ENCODE data around the gene TNIK. TPM values are rescaled to one million over a fixed set of nuclear protein-coding genes. Genes with fewer than 3 reads are reported as not detected.

Gene TNIK
- total RNA-seq, 2 experiments from 2014 or later: 27.0 to 28.8 TPM

GRCh38 chr3:171277456-171278298, 182.5 kb downstream of the TNIK start:
- H3K9me3 Mint-ChIP-seq: no peaks in the 10 kb centered on the region
- no peaks in the 10 kb centered on the region for H3K27me3 Mint-ChIP-seq (ENCODE audit: low read depth)
- H3K4me1 Mint-ChIP-seq (ENCODE audit: low read depth): peaks cover 66% of the 10 kb centered on the region
- intact Hi-C loops (cut with micrococcal nuclease): loop anchor here (1.0 kb wide), 1 partner anchor 10 kb away; no protein-coding TSS in a partner anchor
- no peak overlapping the region for H3K4me3 Mint-ChIP-seq
- H3K27ac Mint-ChIP-seq: peak overlapping the region; percentile 15
- H3K36me3 Mint-ChIP-seq (ENCODE audit: low read depth): peaks cover 7% of the 10 kb centered on the region
- no peak for DNase-seq
- CTCF ChIA-PET: no interaction called here

- intact Hi-C loops (cut with micrococcal nuclease): loop anchor here (1.0 kb wide), 1 partner anchor 10 kb away; no protein-coding TSS in a partner anchor
- Mint-ChIP-seq H3K27ac (no peak overlapping the region), H3K36me3 (ENCODE audit: low read depth) (peaks cover 7% of the 10 kb centered on the region), H3K27me3 (ENCODE audit: low read depth) (no peaks in the 10 kb centered on the region), H3K9me3 (no peaks in the 10 kb centered on the region), H3K4me1 (ENCODE audit: low read depth) (peaks cover 64% of the 10 kb centered on the region), H3K4me3 (no peak overlapping the region)
- CTCF ChIA-PET: interaction anchor here (0.8 to 1.2 kb wide), 2 partner anchors 58 to 290 kb away, joined by 4 read pairs; no protein-coding TSS in a partner anchor
- no peak for DNase-seq
Measured at GRCh38 chr3:171276923-171277322, 183.3 kb downstream of the TNIK start.

GRCh38 chr3:171274222-171274621, 186.0 kb downstream of the TNIK start:
- Mint-ChIP-seq H3K36me3 (ENCODE audit: low read depth) (peaks cover 6% of the 10 kb centered on the region), H3K9me3 (no peaks in the 10 kb centered on the region), H3K27ac (no peak overlapping the region), H3K4me3 (no peak overlapping the region), H3K4me1 (ENCODE audit: low read depth) (peaks cover 72% of the 10 kb centered on the region), H3K27me3 (ENCODE audit: low read depth) (no peaks in the 10 kb centered on the region)
- DNase-seq: no peak
- CTCF ChIA-PET: interaction anchor here (0.7 to 1.2 kb wide), 4 partner anchors 11 to 182 kb away, joined by 3 to 7 read pairs (median 3); no protein-coding TSS in a partner anchor
- intact Hi-C loops (cut with micrococcal nuclease): loop anchor here (1.0 kb wide), 1 partner anchor 10 kb away; no protein-coding TSS in a partner anchor

- no peak for DNase-seq
- Mint-ChIP-seq H3K9me3 (no peaks in the 10 kb centered on the region), H3K27me3 (ENCODE audit: low read depth) (no peaks in the 10 kb centered on the region), H3K4me1 (ENCODE audit: low read depth) (peaks cover 81% of the 10 kb centered on the region), H3K36me3 (ENCODE audit: low read depth) (peaks cover 4% of the 10 kb centered on the region), H3K27ac (no peak overlapping the region), H3K4me3 (no peak overlapping the region)
- intact Hi-C loops (cut with micrococcal nuclease): loop anchor here (1.0 kb wide), 1 partner anchor 14 kb away; no protein-coding TSS in a partner anchor
- CTCF ChIA-PET: interaction anchor here (3.5 kb wide), 1 partner anchor 9 kb away, joined by 28 read pairs; no protein-coding TSS in a partner anchor
Measured at GRCh38 chr3:171270541-171270940, 189.7 kb downstream of the TNIK start.

- intact Hi-C loops (cut with micrococcal nuclease): loop anchor here (10.0 kb wide), 1 partner anchor 1505 kb away; the partner anchor contains the start of genes ACTRT3 and TERC
- DNase-seq: no peak
Measured at GRCh38 chr3:171269542-171269941, 190.7 kb downstream of the TNIK start.

GRCh38 chr3:171268677-171269076, 191.5 kb downstream of the TNIK start:
- Mint-ChIP-seq H3K27me3 (ENCODE audit: low read depth) (no peaks in the 10 kb centered on the region), H3K4me3 (no peak overlapping the region), H3K4me1 (ENCODE audit: low read depth) (peaks cover 78% of the 10 kb centered on the region), H3K27ac (no peak overlapping the region), H3K36me3 (ENCODE audit: low read depth) (no peaks in the 10 kb centered on the region), H3K9me3 (no peaks in the 10 kb centered on the region)
- DNase-seq: no peak
- CTCF ChIA-PET: interaction anchor here (2.2 to 3.5 kb wide), 2 partner anchors 11 kb away, joined by 6 to 28 read pairs; no protein-coding TSS in a partner anchor
- intact Hi-C loops (cut with micrococcal nuclease): loop anchor here (10.0 kb wide), 1 partner anchor 1504 kb away; the partner anchor contains the start of genes ACTRT3 and TERC

More at GRCh38 chr3:171269542-171269941, 190.7 kb downstream of the TNIK start:
- peak overlapping the region; percentile 50 for H3K27ac Mint-ChIP-seq
- no peaks in the 10 kb centered on the region for H3K9me3 Mint-ChIP-seq
- H3K36me3 Mint-ChIP-seq (ENCODE audit: low read depth): no peaks in the 10 kb centered on the region
- no peaks in the 10 kb centered on the region for H3K27me3 Mint-ChIP-seq (ENCODE audit: low read depth)
- peaks cover 84% of the 10 kb centered on the region for H3K4me1 Mint-ChIP-seq (ENCODE audit: low read depth)
- CTCF ChIA-PET: interaction anchor here (0.6 to 3.5 kb wide), 5 partner anchors 10 to 66 kb away, joined by 3 to 28 read pairs (median 3); no protein-coding TSS in a partner anchor
- H3K4me3 Mint-ChIP-seq: peak overlapping the region; percentile 25

GRCh38 chr3:171267104-171267503, 193.1 kb downstream of the TNIK start:
- Mint-ChIP-seq H3K9me3 (no peaks in the 10 kb centered on the region), H3K27me3 (ENCODE audit: low read depth) (no peaks in the 10 kb centered on the region), H3K4me1 (ENCODE audit: low read depth) (peaks cover 80% of the 10 kb centered on the region), H3K36me3 (ENCODE audit: low read depth) (no peaks in the 10 kb centered on the region), H3K27ac (peak overlapping the region; percentile 62), H3K4me3 (no peak overlapping the region)
- peak; percentile 36 for DNase-seq
- intact Hi-C loops (cut with micrococcal nuclease): loop anchor here (1.0 to 10.0 kb wide), 3 partner anchors 10 to 1502 kb away; partner anchors contain the start of genes ACTRT3 and TERC
- CTCF ChIA-PET: no interaction called here

- Mint-ChIP-seq H3K36me3 (ENCODE audit: low read depth) (no peaks in the 10 kb centered on the region), H3K4me3 (no peak overlapping the region), H3K4me1 (ENCODE audit: low read depth) (peaks cover 84% of the 10 kb centered on the region), H3K9me3 (no peaks in the 10 kb centered on the region), H3K27me3 (ENCODE audit: low read depth) (no peaks in the 10 kb centered on the region), H3K27ac (peak overlapping the region; percentile 30)
- intact Hi-C loops (cut with micrococcal nuclease): loop anchor here (1.0 to 10.0 kb wide), 3 partner anchors 11 to 1502 kb away; partner anchors contain the start of genes ACTRT3 and TERC
- CTCF ChIA-PET: no interaction called here
- no peak for DNase-seq
Measured at GRCh38 chr3:171266740-171267073, 193.5 kb downstream of the TNIK start.

GRCh38 chr3:171266034-171266739, 194.0 kb downstream of the TNIK start:
- Mint-ChIP-seq H3K9me3 (no peaks in the 10 kb centered on the region), H3K4me3 (peak overlapping the region; percentile 7), H3K4me1 (ENCODE audit: low read depth) (peaks cover 88% of the 10 kb centered on the region), H3K36me3 (ENCODE audit: low read depth) (no peaks in the 10 kb centered on the region), H3K27ac (no peak overlapping the region), H3K27me3 (ENCODE audit: low read depth) (no peaks in the 10 kb centered on the region)
- intact Hi-C loops (cut with micrococcal nuclease): loop anchor here (10.0 kb wide), 1 partner anchor 1501 kb away; the partner anchor contains the start of genes ACTRT3 and TERC
- no peak for DNase-seq
- CTCF ChIA-PET: no interaction called here

GRCh38 chr3:171264758-171265157, 195.4 kb downstream of the TNIK start:
- intact Hi-C loops (cut with micrococcal nuclease): loop anchor here (10.0 kb wide), 1 partner anchor 1500 kb away; the partner anchor contains the start of genes ACTRT3 and TERC
- Mint-ChIP-seq H3K4me1 (ENCODE audit: low read depth) (peaks cover 82% of the 10 kb centered on the region), H3K36me3 (ENCODE audit: low read depth) (no peaks in the 10 kb centered on the region), H3K9me3 (no peaks in the 10 kb centered on the region), H3K27ac (no peak overlapping the region), H3K27me3 (ENCODE audit: low read depth) (no peaks in the 10 kb centered on the region), H3K4me3 (no peak overlapping the region)
- DNase-seq: no peak
- CTCF ChIA-PET: no interaction called here

- no peak overlapping the region for H3K27ac Mint-ChIP-seq
- peaks cover 78% of the 10 kb centered on the region for H3K4me1 Mint-ChIP-seq (ENCODE audit: low read depth)
- H3K27me3 Mint-ChIP-seq (ENCODE audit: low read depth): no peaks in the 10 kb centered on the region
- no peaks in the 10 kb centered on the region for H3K36me3 Mint-ChIP-seq (ENCODE audit: low read depth)
- CTCF ChIA-PET: interaction anchor here (0.5 kb wide), 1 partner anchor 820 kb away, joined by 3 read pairs; no protein-coding TSS in a partner anchor
- H3K4me3 Mint-ChIP-seq: no peak overlapping the region
- intact Hi-C loops (cut with micrococcal nuclease): loop anchor here (10.0 kb wide), 1 partner anchor 1498 kb away; the partner anchor contains the start of genes ACTRT3 and TERC
- no peak for DNase-seq
- H3K9me3 Mint-ChIP-seq: no peaks in the 10 kb centered on the region
Measured at GRCh38 chr3:171262431-171262830, 197.8 kb downstream of the TNIK start.

- H3K27ac Mint-ChIP-seq: peak overlapping the region; percentile 33
- no peaks in the 10 kb centered on the region for H3K27me3 Mint-ChIP-seq (ENCODE audit: low read depth)
- peaks cover 79% of the 10 kb centered on the region for H3K4me1 Mint-ChIP-seq (ENCODE audit: low read depth)
- DNase-seq: no peak
- CTCF ChIA-PET: no interaction called here
- H3K36me3 Mint-ChIP-seq (ENCODE audit: low read depth): no peaks in the 10 kb centered on the region
- intact Hi-C loops (cut with micrococcal nuclease): loop anchor here (10.0 kb wide), 1 partner anchor 1497 kb away; the partner anchor contains the start of genes ACTRT3 and TERC
- no peaks in the 10 kb centered on the region for H3K9me3 Mint-ChIP-seq
- H3K4me3 Mint-ChIP-seq: no peak overlapping the region
Measured at GRCh38 chr3:171261487-171261886, 198.7 kb downstream of the TNIK start.
